SK-N-SH (cell line): ENCODE results near the gene CDH4. TPM values are rescaled to one million over a fixed set of nuclear protein-coding genes. Genes with fewer than 3 reads are reported as not detected.

Experiments
- CTCF ChIA-PET: fragments of 300-600, 350-600 bp; formaldehyde crosslinking; extraction: SDS; loops from one replicate; lab custom pipeline; 2021; lab: Yijun Ruan, JAX
- POLR2A ChIA-PET: fragments of 350-600 bp; sonication (Branson Sonifier 250); formaldehyde crosslinking; extraction: SDS; loops from one replicate; lab custom pipeline; 2020; ENCODE audit warnings: antibody characterized with exemption, inconsistent platforms; lab: Yijun Ruan, JAX
- DNase-seq: peaks from one replicate; pipeline ENCODE4 v3.0.0; 2012
- H2AFZ ChIP-seq: fragments of 200-600 bp; sonication (generic); 2 replicates; pipeline ENCODE4 v1.8.1; 2016; ENCODE audit warnings: antibody characterized with exemption, mild to moderate bottlenecking, low read depth
- H3F3A ChIP-seq: fragments of 200-600 bp; sonication (generic); replicated peaks from 2 replicates; pipeline ENCODE3; 2016; ENCODE audit warnings: antibody characterized with exemption, mild to moderate bottlenecking; ENCODE audit not compliant: insufficient read depth
- H3K27ac ChIP-seq, 2 experiments: fragments of 200-500 bp in 1 of 2; fragments of 200-600 bp in 1 of 2; sonication (Bioruptor generic) in 1 of 2; sonication (generic), shearing (Covaris generic) in 1 of 2; 2 replicates each; pipeline versions ENCODE4 v1.5.1 to v1.6.1; 2014 to 2016; ENCODE audit warnings: low read depth in 2 of 2, inconsistent platforms in 1 of 2, low read length in 1 of 2, mild to moderate bottlenecking in 1 of 2, mixed read lengths in 1 of 2
- H3K27me3 ChIP-seq: fragments of 200-600 bp; sonication (generic), shearing (Covaris generic); 2 replicates; pipeline ENCODE4 v1.6.1; 2016; ENCODE audit warnings: mixed run types; ENCODE audit not compliant: insufficient read depth
- H3K36me3 ChIP-seq, 2 experiments: fragments of 200-500 bp in 1 of 2; fragments of 200-600 bp in 1 of 2; sonication (Bioruptor generic) in 1 of 2; sonication (generic) in 1 of 2; replicated peaks in 1 of 2; 2 replicates each; pipeline versions ENCODE3 to v1.5.1; 2014 to 2016; ENCODE audit warnings: low read length in 1 of 2, mild to moderate bottlenecking in 1 of 2; ENCODE audit not compliant: insufficient read depth in 2 of 2, control insufficient read depth in 1 of 2
- H3K4me1 ChIP-seq, 2 experiments: fragments of 200-500 bp in 1 of 2; fragments of 200-600 bp in 1 of 2; sonication (Bioruptor generic) in 1 of 2; sonication (generic), shearing (Covaris generic) in 1 of 2; 2 replicates each; pipeline versions ENCODE4 v1.5.1 to v1.6.1; 2014 to 2016; ENCODE audit warnings: low read depth in 1 of 2, low read length in 1 of 2, mixed run types in 1 of 2; ENCODE audit not compliant: insufficient read depth in 2 of 2, control insufficient read depth in 1 of 2
- H3K4me2 ChIP-seq: fragments of 200-600 bp; sonication (generic), shearing (Covaris generic); 2 replicates; pipeline ENCODE4 v1.6.1; 2017; ENCODE audit warnings: mixed run types
- H3K4me3 ChIP-seq, 2 experiments: fragments of 200-500 bp in 1 of 2; fragments of 200-600 bp in 1 of 2; sonication (Bioruptor generic) in 1 of 2; sonication (generic), shearing (Covaris generic) in 1 of 2; 2 replicates each; pipeline versions ENCODE4 v1.5.1 to v1.8.1; 2014 to 2016; ENCODE audit warnings: low read depth in 2 of 2, inconsistent platforms in 1 of 2, low read length in 1 of 2, mild to moderate bottlenecking in 1 of 2, mixed read lengths in 1 of 2, moderate library complexity in 1 of 2
- H3K79me2 ChIP-seq: fragments of 200-600 bp; sonication (generic); 2 replicates; pipeline ENCODE4 v1.8.1; 2017; ENCODE audit warnings: mild to moderate bottlenecking; ENCODE audit not compliant: insufficient read depth
- H3K9ac ChIP-seq: fragments of 200-600 bp; sonication (generic); 2 replicates; pipeline ENCODE4 v1.6.1; 2017; ENCODE audit warnings: mixed run types
- H3K9me2 ChIP-seq: fragments of 200-600 bp; sonication (generic); 2 replicates; pipeline ENCODE4 v1.6.1; 2017; ENCODE audit warnings: mixed run types
- H3K9me3 ChIP-seq: fragments of 200-600 bp; sonication (generic); 2 replicates; pipeline ENCODE4 v1.6.1; 2017; ENCODE audit warnings: mixed run types, mild to moderate bottlenecking, moderate library complexity
- H4K20me1 ChIP-seq: fragments of 200-600 bp; sonication (generic); 2 replicates; pipeline ENCODE4 v1.6.1; 2017; ENCODE audit warnings: mild to moderate bottlenecking, mixed run types; ENCODE audit not compliant: insufficient read depth
- ELF1 ChIP-seq: IDR thresholded peaks from 2 replicates; pipeline ENCODE4 v1.4.0; 2012
- EP300 ChIP-seq, 2 experiments: IDR thresholded peaks; 2 replicates each; pipeline versions ENCODE4 v1.4.0 to v1.6.1; 2012; ENCODE audit warnings: borderline replicate concordance in 1 of 2, low read depth in 1 of 2, low read length in 1 of 2
- EZH2phosphoT487 ChIP-seq: fragments of 200-600 bp; sonication (generic); IDR thresholded peaks from 2 replicates; pipeline ENCODE4 v1.6.1; 2017; ENCODE audit warnings: low read depth, mixed run types, mild to moderate bottlenecking, antibody characterized with exemption, moderate library complexity, borderline replicate concordance
- FOXJ3 ChIP-seq: sonication (generic); formaldehyde crosslinking; IDR thresholded peaks from 2 replicates; pipeline ENCODE4 v1.5.1; 2020; ENCODE audit warnings: mild to moderate bottlenecking, missing genetic modification reagents
- FOXM1 ChIP-seq: IDR thresholded peaks from 2 replicates; pipeline ENCODE4 v1.4.0; 2012; ENCODE audit warnings: low read depth, mild to moderate bottlenecking
- GABPA ChIP-seq: IDR thresholded peaks from 2 replicates; pipeline ENCODE4 v1.4.0; 2012; ENCODE audit warnings: low read depth, mild to moderate bottlenecking
- GATA2 ChIP-seq: sonication (generic); formaldehyde crosslinking; IDR thresholded peaks from 2 replicates; pipeline ENCODE4 v1.5.0; 2020; ENCODE audit warnings: mild to moderate bottlenecking, missing genetic modification reagents
- IRF3 ChIP-seq: fragments of 150-350 bp; IDR thresholded peaks from 2 replicates; pipeline ENCODE4 v1.6.1; 2016; ENCODE audit warnings: mild to moderate bottlenecking, low read depth, low read length
- JUND ChIP-seq: IDR thresholded peaks from 2 replicates; pipeline ENCODE4 v1.4.0; 2012
- MAX ChIP-seq: IDR thresholded peaks from 2 replicates; pipeline ENCODE4 v1.4.0; 2012; ENCODE audit warnings: low read depth
- NFIC ChIP-seq: IDR thresholded peaks from 2 replicates; pipeline ENCODE4 v1.4.0; 2012; ENCODE audit warnings: borderline replicate concordance
- NRF1 ChIP-seq: IDR thresholded peaks from 2 replicates; pipeline ENCODE4 v1.6.1; 2012; ENCODE audit warnings: low read depth, mild to moderate bottlenecking, low read length
- RAD21 ChIP-seq: IDR thresholded peaks from 2 replicates; pipeline ENCODE4 v1.6.1; 2012; ENCODE audit warnings: mild to moderate bottlenecking, low read length
- RCOR1 ChIP-seq: fragments of 150-350 bp; IDR thresholded peaks from 2 replicates; pipeline ENCODE4 v1.6.1; 2017; ENCODE audit warnings: antibody characterized with exemption, low read length
- USF1 ChIP-seq: IDR thresholded peaks from 2 replicates; pipeline ENCODE4 v1.4.0; 2012; ENCODE audit warnings: low read depth, borderline replicate concordance
- USF2 ChIP-seq: fragments of 150-350 bp; IDR thresholded peaks from 2 replicates; pipeline ENCODE4 v1.6.1; 2017; ENCODE audit warnings: antibody characterized with exemption, low read length, low read depth, borderline replicate concordance
- YY1 ChIP-seq: IDR thresholded peaks from 2 replicates; pipeline ENCODE4 v1.4.0; 2012; ENCODE audit warnings: low read depth, mild to moderate bottlenecking
- ZBTB33 ChIP-seq: IDR thresholded peaks from 2 replicates; pipeline ENCODE4 v1.4.0; 2012; ENCODE audit warnings: low read depth, borderline replicate concordance
- WGBS: methylation state at CpG from one replicate; pipeline ENCODE4 v1.1.6; 2017; ENCODE audit warnings: low lambda C conversion rate; 5-methylcytosine and 5-hydroxymethylcytosine counted together
- polyA plus RNA-seq, 3 experiments: library from polyadenylated mRNA; depleted of rRNA; stranded (reverse); fragments of >200 nt; gene quantifications; 2 replicates each; pipeline ENCODE4 v1.2.3, GENCODE V29; 2012

Gene CDH4
- polyA plus RNA-seq, 1 of the 3 experiments (the other 2 are of a cell fraction), result not detected

GRCh38 chr20:61869750-61870507 is 617.9 kb downstream of the CDH4 start:
- WGBS, result 28% methylated on average over 13 of the region's 24 CpGs

More at GRCh38 chr20:61869750-61870507, 617.9 kb downstream of the CDH4 start:
- Histone ChIP-seq H3K4me3 (no peak overlapping the region), H3K79me2 (no peaks in the 10 kb centered on the region), H3K4me1 (no peaks in the 10 kb centered on the region), H3K4me2 (no peak overlapping the region), H3K9me2 (no peaks in the 10 kb centered on the region), H2AFZ (no peak overlapping the region)
- ChIA-PET CTCF (interaction anchor here (0.9 to 2.2 kb wide), 5 partner anchors 17 to 266 kb away, joined by 3 to 6 read pairs (median 3); no protein-coding TSS in a partner anchor), POLR2A (no interaction called here)
- TF ChIP-seq NRF1 (no peak), ELF1 (no peak), EP300 (IDR thresholded peaks at IDR 0.05; ENCODE audit: borderline replicate concordance in 1 of 2, low read depth in 1 of 2, low read length in 1 of 2) (no peak), EZH2phosphoT487 (no peak), GATA2 (CRISPR knock-in tag) (no peak), MAX (no peak), YY1 (no peak), USF1 (no peak), IRF3 (no peak), FOXJ3 (CRISPR knock-in tag) (no peak), JUND (no peak), NFIC (no peak), ZBTB33 (no peak), RAD21 (no peak), USF2 (no peak), RCOR1 (no peak), FOXM1 (no peak), GABPA (no peak)
- TF ChIP-seq, all 33 proteins: peak for 0
- Histone ChIP-seq H4K20me1 (no peaks in the 10 kb centered on the region), H3K36me3 (no peaks in the 10 kb centered on the region), H3K9ac (no peak overlapping the region), H3K9me3 (0 out of 2 replicates have a peak, but pooled peaks cover 4% of the 10 kb centered on the region), H3K27me3 (no peaks in the 10 kb centered on the region), H3K27ac (no peak overlapping the region), H3F3A (no peaks in the 10 kb centered on the region)
- no peak for DNase-seq
